Hepatocyte (in vitro differentiated cells): ENCODE measurements around the gene KRT86.

Experiments
- EZH2 ChIP-seq: fragments of 200-600 bp; sonication (generic); IDR thresholded peaks from 2 replicates; pipeline ENCODE4 v1.6.1; 2016; ENCODE audit warnings: antibody characterized with exemption, mild to moderate bottlenecking, borderline replicate concordance
- EZH2phosphoT487 ChIP-seq: fragments of 200-600 bp; sonication (generic); IDR thresholded peaks from one replicate; pipeline ENCODE4 v1.6.1; 2018; ENCODE audit warnings: antibody characterized with exemption, mild to moderate bottlenecking, low read depth, moderate library complexity; ENCODE audit not compliant: unreplicated experiment, severe bottlenecking
- TF ChIP-seq, protein P1 (sequence below): fragments of 200-600 bp; sonication (generic); IDR thresholded peaks from 2 replicates; pipeline ENCODE4 v1.5.1; 2016; ENCODE audit warnings: antibody characterized with exemption, mild to moderate bottlenecking; ENCODE audit not compliant: poor library complexity

GRCh38 chr12:52310622-52311284, 36.3 kb downstream of the KRT86 start:
- TF ChIP-seq, protein P1, sequence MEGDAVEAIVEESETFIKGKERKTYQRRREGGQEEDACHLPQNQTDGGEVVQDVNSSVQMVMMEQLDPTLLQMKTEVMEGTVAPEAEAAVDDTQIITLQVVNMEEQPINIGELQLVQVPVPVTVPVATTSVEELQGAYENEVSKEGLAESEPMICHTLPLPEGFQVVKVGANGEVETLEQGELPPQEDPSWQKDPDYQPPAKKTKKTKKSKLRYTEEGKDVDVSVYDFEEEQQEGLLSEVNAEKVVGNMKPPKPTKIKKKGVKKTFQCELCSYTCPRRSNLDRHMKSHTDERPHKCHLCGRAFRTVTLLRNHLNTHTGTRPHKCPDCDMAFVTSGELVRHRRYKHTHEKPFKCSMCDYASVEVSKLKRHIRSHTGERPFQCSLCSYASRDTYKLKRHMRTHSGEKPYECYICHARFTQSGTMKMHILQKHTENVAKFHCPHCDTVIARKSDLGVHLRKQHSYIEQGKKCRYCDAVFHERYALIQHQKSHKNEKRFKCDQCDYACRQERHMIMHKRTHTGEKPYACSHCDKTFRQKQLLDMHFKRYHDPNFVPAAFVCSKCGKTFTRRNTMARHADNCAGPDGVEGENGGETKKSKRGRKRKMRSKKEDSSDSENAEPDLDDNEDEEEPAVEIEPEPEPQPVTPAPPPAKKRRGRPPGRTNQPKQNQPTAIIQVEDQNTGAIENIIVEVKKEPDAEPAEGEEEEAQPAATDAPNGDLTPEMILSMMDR: no peak
- TF ChIP-seq EZH2: no peak
- TF ChIP-seq EZH2phosphoT487: no peak
